WERI-Rb-1 (cell line): ENCODE measurements around the gene TXK.

Experiments used
- DNase-seq: peaks from one replicate; pipeline ENCODE4 v3.0.0-alpha.2; 2020
- H3K27ac ChIP-seq: fragments of 250-450 bp; sonication (Bioruptor Pico); 2 replicates; pipeline ENCODE4 v1.5.1; 2020; ENCODE audit warnings: mild to moderate bottlenecking, moderate library complexity
- H3K27me3 ChIP-seq: fragments of 250-450 bp; sonication (Bioruptor Pico); 2 replicates; pipeline ENCODE4 v1.5.1; 2021; ENCODE audit warnings: mild to moderate bottlenecking, low read depth, moderate library complexity; ENCODE audit not compliant: insufficient read depth, severe bottlenecking
- H3K36me3 ChIP-seq: fragments of 250-450 bp; sonication (Bioruptor Pico); 2 replicates; pipeline ENCODE4 v1.5.1; 2020; ENCODE audit warnings: mild to moderate bottlenecking, moderate library complexity
- H3K4me3 ChIP-seq: 2 replicates; pipeline ENCODE4 v1.5.1; 2011; ENCODE audit warnings: low read depth, mild to moderate bottlenecking, control low read depth, low read length
- H3K9me3 ChIP-seq: fragments of 250-450 bp; sonication (Bioruptor Pico); 2 replicates; pipeline ENCODE4 v1.5.1; 2021; ENCODE audit warnings: mild to moderate bottlenecking, moderate library complexity; ENCODE audit not compliant: severe bottlenecking
- TF ChIP-seq, protein P1 (sequence below): IDR thresholded peaks from 2 replicates; pipeline ENCODE4 v1.5.1; 2011; ENCODE audit warnings: low read depth, mild to moderate bottlenecking, control low read depth, inconsistent platforms, low read length

The TXK gene

DNA sequence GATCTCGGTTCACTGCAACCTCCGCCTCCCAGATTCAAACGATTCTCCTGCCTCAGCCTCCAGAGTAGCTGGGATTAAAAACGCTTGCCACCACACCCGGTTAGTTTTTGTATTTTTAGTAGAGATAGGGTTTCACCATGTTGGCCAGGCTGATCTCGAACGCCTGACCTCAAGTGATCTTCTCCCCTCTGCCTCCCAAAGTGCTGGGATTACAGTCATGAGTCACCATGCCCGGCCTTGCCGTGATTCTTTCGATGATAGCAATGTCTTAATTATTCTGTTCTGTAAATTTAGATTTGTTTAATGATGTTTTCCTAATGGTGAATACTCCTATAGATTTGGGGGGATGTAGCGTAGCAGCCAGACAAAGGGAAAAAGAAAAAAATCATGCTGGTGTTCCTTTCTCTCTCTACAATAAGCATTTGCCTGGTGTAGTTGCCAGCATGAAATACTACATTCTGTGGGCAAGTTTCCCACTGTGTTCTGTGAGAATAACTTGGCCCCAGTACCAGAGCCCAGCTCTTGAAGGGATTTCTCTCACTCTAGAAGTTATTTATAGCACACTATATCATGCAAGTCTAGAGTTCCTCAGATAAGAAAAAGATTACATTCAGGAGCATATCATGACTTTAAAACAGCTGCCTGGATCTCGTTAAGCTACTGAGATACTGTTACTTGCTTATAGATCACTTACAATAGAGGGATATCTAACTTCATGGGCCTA is 102.1 kb downstream of the TXK start:
- Histone ChIP-seq H3K27ac (no peak overlapping the region), H3K36me3 (no peaks in the 10 kb centered on the region), H3K9me3 (no peaks in the 10 kb centered on the region), H3K27me3 (no peaks in the 10 kb centered on the region), H3K4me3 (no peak overlapping the region)
- DNase-seq: no peak
- TF ChIP-seq, protein P1, sequence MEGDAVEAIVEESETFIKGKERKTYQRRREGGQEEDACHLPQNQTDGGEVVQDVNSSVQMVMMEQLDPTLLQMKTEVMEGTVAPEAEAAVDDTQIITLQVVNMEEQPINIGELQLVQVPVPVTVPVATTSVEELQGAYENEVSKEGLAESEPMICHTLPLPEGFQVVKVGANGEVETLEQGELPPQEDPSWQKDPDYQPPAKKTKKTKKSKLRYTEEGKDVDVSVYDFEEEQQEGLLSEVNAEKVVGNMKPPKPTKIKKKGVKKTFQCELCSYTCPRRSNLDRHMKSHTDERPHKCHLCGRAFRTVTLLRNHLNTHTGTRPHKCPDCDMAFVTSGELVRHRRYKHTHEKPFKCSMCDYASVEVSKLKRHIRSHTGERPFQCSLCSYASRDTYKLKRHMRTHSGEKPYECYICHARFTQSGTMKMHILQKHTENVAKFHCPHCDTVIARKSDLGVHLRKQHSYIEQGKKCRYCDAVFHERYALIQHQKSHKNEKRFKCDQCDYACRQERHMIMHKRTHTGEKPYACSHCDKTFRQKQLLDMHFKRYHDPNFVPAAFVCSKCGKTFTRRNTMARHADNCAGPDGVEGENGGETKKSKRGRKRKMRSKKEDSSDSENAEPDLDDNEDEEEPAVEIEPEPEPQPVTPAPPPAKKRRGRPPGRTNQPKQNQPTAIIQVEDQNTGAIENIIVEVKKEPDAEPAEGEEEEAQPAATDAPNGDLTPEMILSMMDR: no peak

DNA sequence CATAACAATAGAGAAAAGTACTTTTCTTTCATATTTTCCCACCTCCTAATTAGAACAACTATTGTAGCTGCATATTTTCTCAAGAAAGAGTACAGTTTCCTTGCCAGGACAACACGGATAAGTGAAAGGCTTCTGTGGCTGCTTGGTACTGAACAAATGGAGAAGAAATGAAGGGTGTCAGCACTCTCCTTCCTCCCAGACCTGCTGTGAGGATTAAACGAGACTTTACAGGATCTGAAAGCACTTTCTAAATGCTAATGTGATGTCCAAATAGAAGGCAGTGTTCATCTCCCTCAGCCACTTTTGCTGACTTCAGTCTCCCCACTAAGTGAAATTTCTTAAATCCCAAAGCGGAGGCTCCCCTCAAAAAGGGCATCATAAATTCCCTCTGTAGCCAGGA is 103.6 kb downstream of the TXK start:
- H3K9me3 ChIP-seq: no peaks in the 10 kb centered on the region
- no peaks in the 10 kb centered on the region for H3K36me3 ChIP-seq
- no peaks in the 10 kb centered on the region for H3K27me3 ChIP-seq
- TF ChIP-seq, protein P1: no peak
- DNase-seq: no peak
- H3K4me3 ChIP-seq: no peak overlapping the region
- H3K27ac ChIP-seq: no peak overlapping the region

DNA sequence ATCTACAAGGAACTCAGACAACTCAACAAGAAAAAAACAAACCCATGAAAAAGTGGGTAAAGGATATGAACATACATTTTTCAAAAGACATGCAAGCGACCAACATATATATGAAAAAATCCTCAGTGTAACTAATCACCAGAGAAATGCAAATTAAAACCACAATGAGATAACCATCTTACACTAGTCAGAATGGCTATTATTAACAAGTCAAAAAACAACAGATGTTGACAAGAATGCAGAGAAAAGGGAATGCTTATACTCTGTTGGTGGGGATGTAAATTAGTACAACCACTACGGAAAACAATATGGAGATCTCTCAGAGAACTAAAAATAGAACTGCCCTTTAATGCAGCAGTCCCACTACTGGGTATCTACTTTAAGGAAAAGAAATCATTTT is 105.4 kb downstream of the TXK start:
- no peak for DNase-seq
- H3K27ac ChIP-seq: no peak overlapping the region
- TF ChIP-seq, protein P1: no peak

DNA sequence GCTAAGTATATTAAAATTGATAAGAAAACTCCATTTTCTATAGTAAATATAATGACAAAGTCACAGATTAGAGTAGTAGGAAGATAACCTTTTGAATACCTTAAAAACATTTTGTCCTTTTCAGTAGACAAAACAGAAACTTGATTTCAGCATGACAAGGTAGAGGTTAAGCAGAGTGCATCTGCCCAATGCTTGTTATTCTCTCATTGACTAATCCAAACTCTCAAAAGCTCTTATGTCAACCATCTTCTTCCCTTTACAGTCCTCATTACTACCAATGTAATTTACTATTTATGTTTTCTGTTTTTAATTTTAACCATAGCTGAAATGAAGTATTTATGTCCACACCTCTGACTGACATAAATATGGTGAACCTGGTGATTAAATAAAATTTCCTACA is 106.4 kb downstream of the TXK start:
- Histone ChIP-seq H3K27me3 (no peaks in the 10 kb centered on the region), H3K9me3 (no peaks in the 10 kb centered on the region), H3K4me3 (no peak overlapping the region), H3K27ac (no peak overlapping the region), H3K36me3 (no peaks in the 10 kb centered on the region)
- TF ChIP-seq, protein P1: no peak
- no peak for DNase-seq

More for the DNA sequence above, 105.4 kb downstream of the TXK start:
- Histone ChIP-seq H3K4me3 (no peak overlapping the region), H3K27me3 (no peaks in the 10 kb centered on the region), H3K36me3 (no peaks in the 10 kb centered on the region), H3K9me3 (no peaks in the 10 kb centered on the region)

DNA sequence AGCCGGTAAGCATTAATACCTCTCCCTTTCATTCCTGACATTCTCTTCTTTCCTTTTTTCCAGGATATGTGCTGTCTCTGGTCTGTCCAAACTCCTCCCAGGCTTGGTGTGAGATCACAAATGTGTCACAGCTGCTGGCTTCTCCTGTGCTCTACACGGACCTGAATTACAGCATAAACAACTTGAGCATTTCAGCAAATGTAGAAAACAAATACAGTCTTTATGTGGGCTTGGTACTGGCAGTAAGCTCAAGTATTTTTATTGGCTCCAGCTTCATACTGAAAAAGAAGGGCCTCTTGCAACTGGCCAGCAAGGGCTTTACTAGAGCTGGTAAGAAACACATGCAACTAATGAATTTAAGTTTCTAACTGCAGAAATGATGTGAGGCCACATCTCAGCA is 109.0 kb downstream of the TXK start:
- TF ChIP-seq, protein P1: no peak
- Histone ChIP-seq H3K27ac (no peak overlapping the region), H3K36me3 (no peaks in the 10 kb centered on the region), H3K9me3 (no peaks in the 10 kb centered on the region), H3K4me3 (no peak overlapping the region), H3K27me3 (no peaks in the 10 kb centered on the region)
- no peak for DNase-seq

DNA sequence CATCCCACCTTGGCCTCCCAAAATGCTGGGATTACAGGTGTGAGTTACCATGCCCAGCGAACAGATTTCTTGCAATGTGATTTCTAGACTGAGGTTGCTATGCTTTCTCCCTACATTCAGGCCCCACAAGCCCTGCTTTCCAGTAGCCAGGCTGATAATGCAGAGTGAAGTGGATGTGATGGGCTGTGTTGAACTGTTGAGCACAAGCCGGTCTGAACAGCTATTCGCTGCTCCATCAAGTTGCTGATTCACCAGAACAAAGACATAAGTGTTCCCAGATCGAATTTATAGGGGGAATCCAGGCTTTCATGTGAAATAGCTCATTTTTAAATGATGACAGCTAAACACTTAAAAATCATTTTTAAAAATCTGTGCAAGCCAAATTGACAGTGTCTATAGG is 109.5 kb downstream of the TXK start:
- no peaks in the 10 kb centered on the region for H3K9me3 ChIP-seq
- no peak overlapping the region for H3K4me3 ChIP-seq
- no peaks in the 10 kb centered on the region for H3K36me3 ChIP-seq
- no peaks in the 10 kb centered on the region for H3K27me3 ChIP-seq
- TF ChIP-seq, protein P1: no peak
- H3K27ac ChIP-seq: no peak overlapping the region
- no peak for DNase-seq
